Liver (tissue), 9 donors: ENCODE measurements around the gene RBKS. TPM values are rescaled to one million over a fixed set of nuclear protein-coding genes. Genes with fewer than 3 reads are reported as not detected.

Source experiments
- DNase-seq: peaks from one replicate; pipeline ENCODE4 v3.0.0-alpha.2; 2017; ENCODE audit warnings: low spot score
- H3K27ac ChIP-seq, 2 donors: one replicate each; pipeline ENCODE4 v1.7.0; 2013; ENCODE audit warnings: inconsistent platforms in 2 of 2, low read length in 2 of 2, control low read depth in 1 of 2, low read depth in 1 of 2, mild to moderate bottlenecking in 1 of 2
- H3K27me3 ChIP-seq, 4 donors: one replicate each; pipeline versions ENCODE4 v1.6.1 to v1.7.0; 2013; ENCODE audit warnings: low read length in 3 of 4, inconsistent platforms in 1 of 4, mild to moderate bottlenecking in 1 of 4, moderate library complexity in 1 of 4; ENCODE audit not compliant: control insufficient read depth in 4 of 4, insufficient read depth in 4 of 4
- H3K36me3 ChIP-seq, 4 donors: one replicate each; pipeline versions ENCODE4 v1.6.1 to v1.7.0; 2013; ENCODE audit warnings: low read length in 3 of 4, mild to moderate bottlenecking in 3 of 4, low read depth in 1 of 4, moderate library complexity in 1 of 4; ENCODE audit not compliant: control insufficient read depth in 4 of 4, insufficient read depth in 3 of 4
- H3K4me1 ChIP-seq, 4 donors: one replicate each; pipeline versions ENCODE4 v1.6.1 to v1.7.0; 2013; ENCODE audit warnings: low read length in 3 of 4, mild to moderate bottlenecking in 3 of 4, moderate library complexity in 1 of 4; ENCODE audit not compliant: control insufficient read depth in 4 of 4, insufficient read depth in 4 of 4
- H3K4me3 ChIP-seq, 3 donors: one replicate each; pipeline versions ENCODE4 v1.6.1 to v1.7.0; 2013; ENCODE audit warnings: low read length in 3 of 3, control low read depth in 1 of 3, low read depth in 1 of 3, mild to moderate bottlenecking in 1 of 3
- H3K9ac ChIP-seq, 2 donors: one replicate each; pipeline ENCODE4 v1.7.0; 2013; ENCODE audit warnings: low read length in 2 of 2, mild to moderate bottlenecking in 2 of 2, moderate library complexity in 2 of 2, control low read depth in 1 of 2, low read depth in 1 of 2
- H3K9me3 ChIP-seq, 4 donors: one replicate each; pipeline versions ENCODE4 v1.6.1 to v1.7.0; 2013; ENCODE audit warnings: low read length in 3 of 4; ENCODE audit not compliant: control insufficient read depth in 4 of 4
- EGR1 ChIP-seq, 2 donors: IDR thresholded peaks; 2 replicates each; pipeline ENCODE4 v1.6.1; 2016 to 2018; ENCODE audit warnings: antibody characterized with exemption in 2 of 2, low read depth in 2 of 2
- FOXA1 ChIP-seq: IDR thresholded peaks from 2 replicates; pipeline ENCODE4 v1.6.1; 2016; ENCODE audit warnings: antibody characterized with exemption
- FOXA2 ChIP-seq: IDR thresholded peaks from 2 replicates; pipeline ENCODE4 v1.6.1; 2016; ENCODE audit warnings: antibody characterized with exemption
- GABPA ChIP-seq, 2 donors: IDR thresholded peaks in 1 of 2; conservative IDR thresholded peaks in 1 of 2; 2 replicates each; pipeline ENCODE4 v1.6.1; 2016; ENCODE audit warnings: antibody characterized with exemption in 2 of 2, mild to moderate bottlenecking in 1 of 2, moderate library complexity in 1 of 2
- HNF4A ChIP-seq, 2 donors: conservative IDR thresholded peaks; 2 replicates each; pipeline ENCODE4 v1.6.1; 2016; ENCODE audit warnings: antibody characterized with exemption in 2 of 2, mild to moderate bottlenecking in 2 of 2
- HNF4G ChIP-seq: IDR thresholded peaks from 2 replicates; pipeline ENCODE4 v1.6.1; 2016; ENCODE audit warnings: antibody characterized with exemption
- JUND ChIP-seq, 2 donors: IDR thresholded peaks; 2 replicates each; pipeline ENCODE4 v1.6.1; 2016; ENCODE audit warnings: antibody characterized with exemption in 2 of 2
- NR2F2 ChIP-seq: IDR thresholded peaks from 2 replicates; pipeline ENCODE4 v1.6.1; 2016; ENCODE audit warnings: antibody characterized with exemption
- RAD21 ChIP-seq, 2 donors: IDR thresholded peaks; 2 replicates each; pipeline ENCODE4 v1.6.1; 2016; ENCODE audit warnings: antibody characterized with exemption in 2 of 2, mild to moderate bottlenecking in 2 of 2
- RXRA ChIP-seq, 2 donors: IDR thresholded peaks; 2 replicates each; pipeline ENCODE4 v1.6.1; 2017 to 2018; ENCODE audit warnings: antibody characterized with exemption in 2 of 2, mild to moderate bottlenecking in 1 of 2
- SP1 ChIP-seq: IDR thresholded peaks from 2 replicates; pipeline ENCODE4 v1.6.1; 2018; ENCODE audit warnings: antibody characterized with exemption, mild to moderate bottlenecking
- TAF1 ChIP-seq: conservative IDR thresholded peaks from 2 replicates; pipeline ENCODE4 v1.6.1; 2016; ENCODE audit warnings: antibody characterized with exemption, mild to moderate bottlenecking
- YY1 ChIP-seq: IDR thresholded peaks from 2 replicates; pipeline ENCODE4 v1.6.1; 2016; ENCODE audit warnings: antibody characterized with exemption, mild to moderate bottlenecking
- WGBS: extraction: QIAGEN DNeasy Blood & Tissue Kit; methylation state at CpG from one replicate; pipeline ENCODE4 v1.1.7; 2013; 5-methylcytosine and 5-hydroxymethylcytosine counted together
- polyA plus RNA-seq, 2 donors: library from polyadenylated mRNA; stranded (reverse) in 1 of 2; unstranded in 1 of 2; fragments of 200-250 nt in 1 of 2; fragments of >200 nt in 1 of 2; fragmentation: Nextera tagmentation in 1 of 2; extraction: Ambion mirVana in 1 of 2; gene quantifications; one replicate each; pipeline versions ENCODE4 v1.2.1 to v1.2.3, GENCODE V29; 2013 to 2015
- total RNA-seq, 2 donors: library from RNA; depleted of rRNA; stranded (reverse); fragments of >200 nt; gene quantifications; one replicate each; pipeline ENCODE4 v1.2.3, GENCODE V29; 2014
- TF ChIP-seq, protein P1 (sequence below): fragments of 150-350 bp; IDR thresholded peaks from 2 replicates; pipeline ENCODE4 v1.5.1; 2017; ENCODE audit warnings: improper control_type of control experiment, low read depth, low read length; ENCODE audit not compliant: missing input control
- TF ChIP-seq, protein P2 (sequence below): IDR thresholded peaks from 2 replicates; pipeline ENCODE4 v1.6.1; 2016; ENCODE audit warnings: antibody characterized with exemption
- TF ChIP-seq, protein P3 (sequence below): IDR thresholded peaks from 2 replicates; pipeline ENCODE4 v1.6.1; 2016; ENCODE audit warnings: antibody characterized with exemption
- TF ChIP-seq, protein P4 (sequence below): IDR thresholded peaks from 2 replicates; pipeline ENCODE4 v1.6.1; 2016; ENCODE audit warnings: antibody characterized with exemption, mild to moderate bottlenecking
- TF ChIP-seq, protein P5 (sequence below): IDR thresholded peaks from 2 replicates; pipeline ENCODE4 v1.6.1; 2016; ENCODE audit warnings: antibody characterized with exemption
- donor health status: healthy.
- donor health status: healthy.
- donor health status: healthy.
- donor health status: healthy.
- donor health status: healthy.

RBKS gene
- total and polyA plus RNA-seq, 4 donors = 6.3 to 18.8 (median 15.2) TPM

DNA sequence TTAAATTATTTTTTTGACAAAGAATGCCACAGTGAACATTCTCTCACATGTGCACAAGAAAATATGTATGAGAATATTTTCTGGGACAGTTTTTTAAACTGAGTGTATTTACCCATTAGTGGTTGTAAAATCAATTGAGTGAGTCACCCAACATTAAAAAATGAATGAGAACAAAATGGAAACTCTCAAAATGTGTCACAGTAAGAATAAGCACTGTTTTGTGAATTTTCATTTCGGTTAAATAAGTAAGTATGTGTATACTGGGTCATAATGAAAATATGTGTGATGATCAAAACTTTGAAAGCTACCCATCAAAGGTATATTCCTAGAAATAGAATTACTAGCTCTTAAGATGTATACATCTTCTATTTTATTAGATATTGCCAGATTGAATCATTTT is 11.9 kb upstream of the RBKS start:
- Histone ChIP-seq H3K27me3 (no peaks in the 10 kb centered on the region), H3K9me3 (no peaks in the 10 kb centered on the region), H3K36me3 (peaks cover 0 to 3% (median 0%) of the 10 kb centered on the region in 4 donors), H3K9ac (no peak overlapping the region), H3K4me3 (no peak overlapping the region), H3K27ac (no peak overlapping the region), H3K4me1 (no peaks in the 10 kb centered on the region)
- no peak for TF ChIP-seq SP1
- TF ChIP-seq, protein P1, sequence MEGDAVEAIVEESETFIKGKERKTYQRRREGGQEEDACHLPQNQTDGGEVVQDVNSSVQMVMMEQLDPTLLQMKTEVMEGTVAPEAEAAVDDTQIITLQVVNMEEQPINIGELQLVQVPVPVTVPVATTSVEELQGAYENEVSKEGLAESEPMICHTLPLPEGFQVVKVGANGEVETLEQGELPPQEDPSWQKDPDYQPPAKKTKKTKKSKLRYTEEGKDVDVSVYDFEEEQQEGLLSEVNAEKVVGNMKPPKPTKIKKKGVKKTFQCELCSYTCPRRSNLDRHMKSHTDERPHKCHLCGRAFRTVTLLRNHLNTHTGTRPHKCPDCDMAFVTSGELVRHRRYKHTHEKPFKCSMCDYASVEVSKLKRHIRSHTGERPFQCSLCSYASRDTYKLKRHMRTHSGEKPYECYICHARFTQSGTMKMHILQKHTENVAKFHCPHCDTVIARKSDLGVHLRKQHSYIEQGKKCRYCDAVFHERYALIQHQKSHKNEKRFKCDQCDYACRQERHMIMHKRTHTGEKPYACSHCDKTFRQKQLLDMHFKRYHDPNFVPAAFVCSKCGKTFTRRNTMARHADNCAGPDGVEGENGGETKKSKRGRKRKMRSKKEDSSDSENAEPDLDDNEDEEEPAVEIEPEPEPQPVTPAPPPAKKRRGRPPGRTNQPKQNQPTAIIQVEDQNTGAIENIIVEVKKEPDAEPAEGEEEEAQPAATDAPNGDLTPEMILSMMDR = no peak
- TF ChIP-seq JUND (IDR thresholded peaks at IDR 0.05) = no peak
- TF ChIP-seq FOXA1 = no peak
- TF ChIP-seq RXRA (IDR thresholded peaks at IDR 0.05) = no peak
- TF ChIP-seq, protein P2, sequence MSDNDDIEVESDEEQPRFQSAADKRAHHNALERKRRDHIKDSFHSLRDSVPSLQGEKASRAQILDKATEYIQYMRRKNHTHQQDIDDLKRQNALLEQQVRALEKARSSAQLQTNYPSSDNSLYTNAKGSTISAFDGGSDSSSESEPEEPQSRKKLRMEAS = no peak
- 93% methylated on average over 1 of the region's 1 CpG for WGBS
- no peak for DNase-seq

DNA sequence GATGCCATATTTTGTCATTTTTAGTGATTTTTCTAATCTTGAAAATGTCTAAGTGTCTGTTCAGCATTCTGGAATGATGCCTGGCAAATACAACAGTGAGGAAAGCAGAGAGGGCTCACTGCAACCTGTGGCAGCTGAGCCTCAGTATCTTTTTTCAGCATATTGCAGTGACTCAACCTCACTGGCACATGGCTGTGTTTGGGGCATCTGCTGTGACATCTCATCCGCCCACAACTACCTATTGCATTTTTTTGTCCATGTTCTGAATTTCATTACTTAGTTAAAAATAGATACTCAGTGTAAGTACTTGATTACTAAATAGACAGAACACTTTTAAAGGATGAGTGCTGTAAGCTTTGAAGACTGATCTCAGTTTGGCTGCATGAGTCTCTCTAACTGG is 11.0 kb upstream of the RBKS start:
- no peak overlapping the region for H3K27ac ChIP-seq
- WGBS = 88% methylated on average over 1 of the region's 1 CpG
- TF ChIP-seq SP1 (no peak), FOXA2 (no peak), GABPA (IDR thresholded peaks at IDR 0.05 in 1 of 2, conservative IDR thresholded peaks at IDR 0.05 in 1 of 2) (no peak), FOXA1 (no peak), NR2F2 (no peak), RXRA (IDR thresholded peaks at IDR 0.05) (no peak), EGR1 (IDR thresholded peaks at IDR 0.05; ENCODE audit: low read depth in 2 of 2) (no peak), HNF4A (conservative IDR thresholded peaks at IDR 0.05) (no peak), RAD21 (IDR thresholded peaks at IDR 0.05) (no peak), HNF4G (no peak), JUND (IDR thresholded peaks at IDR 0.05) (no peak), YY1 (no peak), TAF1 (no peak)
- TF ChIP-seq, protein P3, sequence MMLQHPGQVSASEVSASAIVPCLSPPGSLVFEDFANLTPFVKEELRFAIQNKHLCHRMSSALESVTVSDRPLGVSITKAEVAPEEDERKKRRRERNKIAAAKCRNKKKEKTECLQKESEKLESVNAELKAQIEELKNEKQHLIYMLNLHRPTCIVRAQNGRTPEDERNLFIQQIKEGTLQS = no peak
- TF ChIP-seq, protein P1 = no peak
- TF ChIP-seq, protein P4, sequence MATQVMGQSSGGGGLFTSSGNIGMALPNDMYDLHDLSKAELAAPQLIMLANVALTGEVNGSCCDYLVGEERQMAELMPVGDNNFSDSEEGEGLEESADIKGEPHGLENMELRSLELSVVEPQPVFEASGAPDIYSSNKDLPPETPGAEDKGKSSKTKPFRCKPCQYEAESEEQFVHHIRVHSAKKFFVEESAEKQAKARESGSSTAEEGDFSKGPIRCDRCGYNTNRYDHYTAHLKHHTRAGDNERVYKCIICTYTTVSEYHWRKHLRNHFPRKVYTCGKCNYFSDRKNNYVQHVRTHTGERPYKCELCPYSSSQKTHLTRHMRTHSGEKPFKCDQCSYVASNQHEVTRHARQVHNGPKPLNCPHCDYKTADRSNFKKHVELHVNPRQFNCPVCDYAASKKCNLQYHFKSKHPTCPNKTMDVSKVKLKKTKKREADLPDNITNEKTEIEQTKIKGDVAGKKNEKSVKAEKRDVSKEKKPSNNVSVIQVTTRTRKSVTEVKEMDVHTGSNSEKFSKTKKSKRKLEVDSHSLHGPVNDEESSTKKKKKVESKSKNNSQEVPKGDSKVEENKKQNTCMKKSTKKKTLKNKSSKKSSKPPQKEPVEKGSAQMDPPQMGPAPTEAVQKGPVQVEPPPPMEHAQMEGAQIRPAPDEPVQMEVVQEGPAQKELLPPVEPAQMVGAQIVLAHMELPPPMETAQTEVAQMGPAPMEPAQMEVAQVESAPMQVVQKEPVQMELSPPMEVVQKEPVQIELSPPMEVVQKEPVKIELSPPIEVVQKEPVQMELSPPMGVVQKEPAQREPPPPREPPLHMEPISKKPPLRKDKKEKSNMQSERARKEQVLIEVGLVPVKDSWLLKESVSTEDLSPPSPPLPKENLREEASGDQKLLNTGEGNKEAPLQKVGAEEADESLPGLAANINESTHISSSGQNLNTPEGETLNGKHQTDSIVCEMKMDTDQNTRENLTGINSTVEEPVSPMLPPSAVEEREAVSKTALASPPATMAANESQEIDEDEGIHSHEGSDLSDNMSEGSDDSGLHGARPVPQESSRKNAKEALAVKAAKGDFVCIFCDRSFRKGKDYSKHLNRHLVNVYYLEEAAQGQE = no peak
- TF ChIP-seq, protein P2 = no peak
- TF ChIP-seq, protein P5, sequence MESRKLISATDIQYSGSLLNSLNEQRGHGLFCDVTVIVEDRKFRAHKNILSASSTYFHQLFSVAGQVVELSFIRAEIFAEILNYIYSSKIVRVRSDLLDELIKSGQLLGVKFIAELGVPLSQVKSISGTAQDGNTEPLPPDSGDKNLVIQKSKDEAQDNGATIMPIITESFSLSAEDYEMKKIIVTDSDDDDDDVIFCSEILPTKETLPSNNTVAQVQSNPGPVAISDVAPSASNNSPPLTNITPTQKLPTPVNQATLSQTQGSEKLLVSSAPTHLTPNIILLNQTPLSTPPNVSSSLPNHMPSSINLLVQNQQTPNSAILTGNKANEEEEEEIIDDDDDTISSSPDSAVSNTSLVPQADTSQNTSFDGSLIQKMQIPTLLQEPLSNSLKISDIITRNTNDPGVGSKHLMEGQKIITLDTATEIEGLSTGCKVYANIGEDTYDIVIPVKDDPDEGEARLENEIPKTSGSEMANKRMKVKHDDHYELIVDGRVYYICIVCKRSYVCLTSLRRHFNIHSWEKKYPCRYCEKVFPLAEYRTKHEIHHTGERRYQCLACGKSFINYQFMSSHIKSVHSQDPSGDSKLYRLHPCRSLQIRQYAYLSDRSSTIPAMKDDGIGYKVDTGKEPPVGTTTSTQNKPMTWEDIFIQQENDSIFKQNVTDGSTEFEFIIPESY = no peak

More for the DNA sequence above, 11.0 kb upstream of the RBKS start:
- Histone ChIP-seq H3K9ac (no peak overlapping the region), H3K36me3 (peaks cover 0 to 7% (median 3%) of the 10 kb centered on the region in 4 donors), H3K9me3 (no peaks in the 10 kb centered on the region), H3K4me1 (no peaks in the 10 kb centered on the region), H3K4me3 (no peak overlapping the region), H3K27me3 (no peaks in the 10 kb centered on the region)
- no peak for DNase-seq
